Cortex of kidney (tissue), 1 donor: ENCODE results near the gene LRRC42.

Experiments used
- DNase-seq: peaks from one replicate; lab custom pipeline; 2025; lab: John Stamatoyannopoulos, UW

The LRRC42 gene

GRCh38 chr1:53946252-53947171 is at the start of gene LRRC42:
Gene LRRC42, plus strand, starts transcription at chr1:53946350. Its CDS starts 5,650 bp downstream, at chr1:53952000.
- DNase-seq: no peak

- no peak for DNase-seq
Observed at GRCh38 chr1:53896635-53897229, 49.4 kb upstream of the LRRC42 start.

GRCh38 chr1:53899206-53899628 is 46.9 kb upstream of the LRRC42 start:
- DNase-seq: no peak

GRCh38 chr1:53899708-53900107 is 46.4 kb upstream of the LRRC42 start:
- no peak for DNase-seq

GRCh38 chr1:53902235-53903138 is 43.7 kb upstream of the LRRC42 start:
- DNase-seq: no peak

- DNase-seq: no peak
Observed at GRCh38 chr1:53905509-53905908, 40.6 kb upstream of the LRRC42 start.

- DNase-seq: no peak
Observed at GRCh38 chr1:53906121-53906520, 40.0 kb upstream of the LRRC42 start.

- no peak for DNase-seq
Observed at GRCh38 chr1:53909946-53910345, 36.2 kb upstream of the LRRC42 start.

- no peak for DNase-seq
Observed at GRCh38 chr1:53911442-53911841, 34.7 kb upstream of the LRRC42 start.

- DNase-seq: no peak
Observed at GRCh38 chr1:53913352-53914033, 32.7 kb upstream of the LRRC42 start.

GRCh38 chr1:53918343-53918742 is 27.8 kb upstream of the LRRC42 start:
- no peak for DNase-seq

- no peak for DNase-seq
Observed at GRCh38 chr1:53919675-53920066, 26.5 kb upstream of the LRRC42 start.

- no peak for DNase-seq
Observed at GRCh38 chr1:53927376-53927881, 18.7 kb upstream of the LRRC42 start.

GRCh38 chr1:53929246-53929960 is 16.7 kb upstream of the LRRC42 start:
- DNase-seq: no peak

GRCh38 chr1:53930932-53931331 is 15.2 kb upstream of the LRRC42 start:
- DNase-seq: no peak

- no peak for DNase-seq
Observed at GRCh38 chr1:53931523-53931922, 14.6 kb upstream of the LRRC42 start.

- no peak for DNase-seq
Observed at GRCh38 chr1:53934170-53934765, 11.9 kb upstream of the LRRC42 start.

GRCh38 chr1:53936430-53936829 is 9.7 kb upstream of the LRRC42 start:
- no peak for DNase-seq

GRCh38 chr1:53938136-53938830 is 7.9 kb upstream of the LRRC42 start:
- no peak for DNase-seq
